Panc1 (cell line): ENCODE data around the gene TRANK1.

ENCODE experiments used
- CTCF ChIP-seq: fragments of 450-650 bp; IDR thresholded peaks from 2 replicates; pipeline ENCODE4 v1.5.1; 2017; ENCODE audit warnings: mild to moderate bottlenecking
- POLR2AphosphoS5 ChIP-seq: IDR thresholded peaks from 2 replicates; pipeline ENCODE4 v1.6.1; 2012; ENCODE audit warnings: mild to moderate bottlenecking, low read depth, low read length, moderate library complexity
- TCF7L2 ChIP-seq: IDR thresholded peaks from 2 replicates; pipeline ENCODE4 v1.6.1; 2011; ENCODE audit warnings: mild to moderate bottlenecking, low read depth, low read length, inconsistent platforms
- TF ChIP-seq, protein P1 (sequence below), 2 experiments: IDR thresholded peaks; 2 replicates each; pipeline ENCODE4 v1.6.1; 2011 to 2012; ENCODE audit warnings: low read depth in 2 of 2, control low read depth in 1 of 2, low read length in 1 of 2, mild to moderate bottlenecking in 1 of 2, moderate library complexity in 1 of 2; ENCODE audit not compliant: insufficient read depth in 1 of 2

GRCh38 chr3:36868614-36869436 lies 76.0 kb downstream of the TRANK1 start:
- TF ChIP-seq CTCF (peak; percentile 78), POLR2AphosphoS5 (no peak), TCF7L2 (no peak)
- TF ChIP-seq, protein P1, sequence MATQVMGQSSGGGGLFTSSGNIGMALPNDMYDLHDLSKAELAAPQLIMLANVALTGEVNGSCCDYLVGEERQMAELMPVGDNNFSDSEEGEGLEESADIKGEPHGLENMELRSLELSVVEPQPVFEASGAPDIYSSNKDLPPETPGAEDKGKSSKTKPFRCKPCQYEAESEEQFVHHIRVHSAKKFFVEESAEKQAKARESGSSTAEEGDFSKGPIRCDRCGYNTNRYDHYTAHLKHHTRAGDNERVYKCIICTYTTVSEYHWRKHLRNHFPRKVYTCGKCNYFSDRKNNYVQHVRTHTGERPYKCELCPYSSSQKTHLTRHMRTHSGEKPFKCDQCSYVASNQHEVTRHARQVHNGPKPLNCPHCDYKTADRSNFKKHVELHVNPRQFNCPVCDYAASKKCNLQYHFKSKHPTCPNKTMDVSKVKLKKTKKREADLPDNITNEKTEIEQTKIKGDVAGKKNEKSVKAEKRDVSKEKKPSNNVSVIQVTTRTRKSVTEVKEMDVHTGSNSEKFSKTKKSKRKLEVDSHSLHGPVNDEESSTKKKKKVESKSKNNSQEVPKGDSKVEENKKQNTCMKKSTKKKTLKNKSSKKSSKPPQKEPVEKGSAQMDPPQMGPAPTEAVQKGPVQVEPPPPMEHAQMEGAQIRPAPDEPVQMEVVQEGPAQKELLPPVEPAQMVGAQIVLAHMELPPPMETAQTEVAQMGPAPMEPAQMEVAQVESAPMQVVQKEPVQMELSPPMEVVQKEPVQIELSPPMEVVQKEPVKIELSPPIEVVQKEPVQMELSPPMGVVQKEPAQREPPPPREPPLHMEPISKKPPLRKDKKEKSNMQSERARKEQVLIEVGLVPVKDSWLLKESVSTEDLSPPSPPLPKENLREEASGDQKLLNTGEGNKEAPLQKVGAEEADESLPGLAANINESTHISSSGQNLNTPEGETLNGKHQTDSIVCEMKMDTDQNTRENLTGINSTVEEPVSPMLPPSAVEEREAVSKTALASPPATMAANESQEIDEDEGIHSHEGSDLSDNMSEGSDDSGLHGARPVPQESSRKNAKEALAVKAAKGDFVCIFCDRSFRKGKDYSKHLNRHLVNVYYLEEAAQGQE (IDR thresholded peaks at IDR 0.05; ENCODE audit: insufficient read depth in 1 of 2, low read depth in 2 of 2, low read length in 1 of 2): no peak
